Hindlimb muscle (tissue), 1 donor: ENCODE results near the gene GSS. TPM values are rescaled to one million over a fixed set of nuclear protein-coding genes. Genes with fewer than 3 reads are reported as not detected.

Experiments used
- DNase-seq: peaks from one replicate; pipeline ENCODE4 v3.0.0-alpha.2; 2013
- polyA plus RNA-seq: library from polyadenylated mRNA; unstranded; fragments of 120-200 nt; gene quantifications from one replicate; pipeline ENCODE4 v1.2.1, GENCODE V29; 2013; ENCODE audit not compliant: insufficient read length

The GSS gene
- polyA plus RNA-seq: 25.5 TPM

DNA sequence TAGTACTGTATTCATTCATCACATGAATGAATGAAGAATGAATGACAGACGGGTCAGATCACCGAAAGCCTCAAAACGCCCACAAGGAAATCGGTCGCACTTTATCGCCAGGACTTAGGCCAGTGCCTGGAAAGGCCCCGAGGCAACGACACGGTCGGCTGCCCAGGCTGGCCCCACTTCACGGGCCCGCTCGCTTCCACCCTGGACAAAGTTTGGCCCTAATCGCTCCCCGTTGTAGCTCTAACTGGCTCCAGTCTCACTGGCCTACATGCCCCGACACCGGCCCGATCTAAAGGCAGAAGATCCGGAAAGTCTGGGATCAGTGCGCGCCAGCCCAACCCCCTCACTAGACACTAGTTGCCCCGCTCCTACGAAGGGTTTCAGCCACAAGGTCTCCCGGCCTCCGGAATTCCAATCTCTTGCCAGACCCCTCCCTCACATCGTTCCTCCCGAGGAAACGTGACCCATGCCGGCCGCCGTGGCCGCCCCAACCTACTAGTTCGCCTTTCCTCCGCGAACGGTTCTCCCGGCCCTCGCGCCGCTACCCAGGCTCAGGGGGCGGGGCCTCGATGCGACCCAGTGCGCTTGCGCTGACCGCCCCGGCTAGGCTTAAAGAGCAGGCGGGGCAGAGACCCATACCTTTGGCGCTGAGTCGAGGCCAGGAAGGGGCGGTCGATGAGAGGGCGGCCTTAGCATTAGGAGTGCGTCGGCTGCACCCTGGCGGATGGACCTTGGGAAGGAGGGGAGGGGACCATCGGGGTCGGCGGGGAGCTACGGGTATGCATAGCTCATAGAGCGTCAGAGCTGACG lies at the start of gene GSS, which contains the start of gene MYH7B:
Gene GSS, minus strand, starts transcription at position 576 of the 810 bp plus-strand sequence. CDS start 3,954 bp downstream, outside the sequence.
Gene MYH7B, plus strand, starts transcription at position 638 of the 810 bp plus-strand sequence. CDS start 22,138 bp downstream, outside the sequence.
- DNase-seq: peak; percentile 98

DNA sequence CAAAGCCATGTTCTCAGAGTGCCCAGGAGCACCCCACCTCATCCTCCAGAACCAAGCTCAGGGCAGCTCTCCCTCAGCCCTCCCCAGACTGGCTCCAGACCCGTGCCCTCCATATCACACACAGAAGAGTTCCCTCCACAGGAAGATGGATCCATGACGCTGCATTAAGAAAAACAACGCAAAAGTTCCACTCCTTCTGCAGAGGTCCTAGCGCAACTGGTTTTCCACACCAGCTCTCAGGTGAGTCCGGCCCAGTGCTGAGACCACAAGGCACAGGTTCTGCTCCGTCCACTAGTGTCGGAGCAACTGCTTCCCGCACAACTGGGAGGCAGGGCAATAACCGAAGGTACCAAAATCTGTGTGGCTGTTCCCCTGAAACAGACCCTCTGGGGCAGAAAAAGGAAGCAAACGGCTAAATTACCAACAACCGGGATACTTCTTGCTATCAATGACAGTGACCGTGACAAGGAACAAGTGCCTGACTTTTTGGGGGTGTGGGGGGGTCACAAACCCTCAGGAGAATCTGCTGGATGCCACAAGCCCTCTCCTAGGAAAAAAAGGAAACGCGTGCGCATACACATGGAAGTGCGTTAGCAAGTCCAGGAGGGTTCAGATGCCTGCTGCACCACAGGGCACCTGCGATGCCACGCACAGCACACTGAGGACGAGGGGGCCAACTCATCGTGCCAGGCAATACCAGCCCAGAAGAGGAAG lies 49.3 kb upstream of the GSS start:
- DNase-seq: no peak

DNA sequence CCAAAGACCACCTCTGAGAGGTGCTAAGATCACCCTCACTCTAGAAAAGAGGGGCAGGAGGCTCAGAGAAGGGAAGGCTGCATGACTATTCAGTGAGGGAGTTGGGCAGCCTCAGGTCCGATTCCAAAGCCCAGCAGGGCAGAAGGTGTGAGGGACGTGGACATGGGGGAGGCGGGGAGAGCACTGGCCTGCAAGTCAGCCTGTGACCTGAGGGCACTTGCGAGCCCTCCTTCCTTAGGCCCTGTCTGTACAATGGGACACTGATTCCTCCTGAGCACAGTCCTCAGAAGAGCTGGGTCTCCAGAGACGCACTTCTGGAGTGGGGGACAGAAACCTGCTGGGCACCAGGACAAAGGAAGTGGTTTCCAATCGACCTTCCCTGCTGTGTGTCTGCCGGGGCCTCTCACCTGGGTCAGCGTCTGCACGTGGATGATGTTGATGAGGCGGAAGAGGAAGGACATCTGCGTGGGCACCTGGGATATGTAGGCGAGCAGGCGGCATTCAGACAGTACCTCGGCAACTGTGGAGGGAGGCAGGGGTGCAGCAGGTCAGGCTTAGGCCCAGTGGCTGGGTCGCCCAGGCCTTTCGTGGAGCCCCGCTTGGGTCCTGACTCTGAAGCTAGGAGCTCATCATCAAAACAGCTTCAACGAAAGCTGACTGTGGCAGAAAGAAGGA lies 48.6 kb upstream of the GSS start:
- no peak for DNase-seq

DNA sequence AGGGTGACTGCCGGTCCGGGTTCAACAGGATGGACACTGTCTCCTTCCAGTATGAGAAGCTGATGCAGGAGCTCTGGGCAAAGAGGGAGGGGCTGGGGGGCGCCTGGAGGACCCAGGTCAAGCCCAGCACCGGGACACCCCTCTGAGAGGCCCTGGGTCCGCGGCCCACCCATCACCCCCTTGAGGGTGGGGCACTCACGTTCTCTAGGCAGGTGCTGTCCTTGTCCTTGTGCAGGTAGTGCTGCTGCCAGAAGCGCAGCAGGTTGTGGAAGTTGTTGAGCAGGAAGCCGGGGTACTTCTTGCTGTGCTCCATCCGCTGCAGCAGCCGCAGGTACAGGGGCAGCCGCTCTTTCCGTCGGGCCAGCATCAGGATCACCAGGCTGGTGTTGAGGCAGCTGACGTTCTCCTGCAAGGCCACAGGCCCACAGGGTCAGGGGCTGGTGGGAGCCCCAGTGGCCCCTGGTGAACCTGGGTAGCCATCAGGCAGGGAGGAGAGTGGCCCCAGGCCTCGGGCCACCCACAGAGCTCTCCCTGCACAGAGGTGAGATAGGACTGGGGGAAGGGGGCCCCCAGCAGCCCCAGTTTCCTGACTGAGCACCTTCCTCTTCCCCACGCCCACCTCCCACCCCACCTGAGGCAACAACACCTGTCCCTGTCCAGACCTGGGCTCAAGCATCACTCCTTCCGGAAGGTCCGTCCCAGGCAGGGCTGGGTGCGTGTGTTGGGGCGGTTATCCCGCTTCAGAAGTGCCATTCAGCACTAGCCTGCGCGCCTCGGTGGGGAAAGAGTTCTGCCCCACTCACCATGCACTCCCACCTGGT lies 47.8 kb upstream of the GSS start:
- DNase-seq: no peak

DNA sequence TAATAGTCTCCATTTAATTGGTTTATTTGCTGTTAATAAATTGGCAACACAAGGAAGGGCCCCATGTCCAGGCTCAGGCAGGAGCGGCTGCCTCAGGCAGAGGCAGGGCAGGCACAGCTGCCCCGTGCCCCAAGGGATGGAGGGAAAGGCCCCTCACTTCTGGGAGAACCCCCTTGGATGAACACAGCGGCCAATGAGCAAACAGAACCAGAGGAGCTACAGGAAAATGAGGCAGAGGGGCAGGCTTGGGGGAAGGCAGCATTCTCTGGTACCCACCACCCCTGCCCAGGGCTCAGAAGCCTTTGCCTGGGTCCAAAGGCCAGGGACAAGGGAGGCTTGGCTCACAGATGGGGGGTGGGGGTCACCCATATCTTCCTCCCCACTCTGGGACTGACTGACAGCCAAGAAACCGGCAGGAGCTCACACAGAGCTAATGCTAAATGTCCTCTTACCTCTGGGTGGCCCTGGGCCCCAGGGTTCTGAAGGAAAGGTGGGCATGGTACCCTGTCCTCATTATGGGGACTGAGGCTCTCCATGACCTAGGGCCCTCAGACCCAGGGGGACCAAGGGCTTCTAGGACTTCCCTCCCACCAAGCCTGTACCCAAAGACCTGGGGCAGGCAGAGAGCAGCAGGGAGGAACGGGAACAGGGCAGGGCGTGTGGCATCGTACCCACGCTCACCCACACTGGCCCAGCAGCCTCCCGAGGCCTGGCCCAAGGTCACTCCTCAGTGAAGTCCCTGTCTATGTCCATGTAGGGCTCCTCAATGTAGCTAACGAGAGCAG lies 47.0 kb upstream of the GSS start:
- no peak for DNase-seq

DNA sequence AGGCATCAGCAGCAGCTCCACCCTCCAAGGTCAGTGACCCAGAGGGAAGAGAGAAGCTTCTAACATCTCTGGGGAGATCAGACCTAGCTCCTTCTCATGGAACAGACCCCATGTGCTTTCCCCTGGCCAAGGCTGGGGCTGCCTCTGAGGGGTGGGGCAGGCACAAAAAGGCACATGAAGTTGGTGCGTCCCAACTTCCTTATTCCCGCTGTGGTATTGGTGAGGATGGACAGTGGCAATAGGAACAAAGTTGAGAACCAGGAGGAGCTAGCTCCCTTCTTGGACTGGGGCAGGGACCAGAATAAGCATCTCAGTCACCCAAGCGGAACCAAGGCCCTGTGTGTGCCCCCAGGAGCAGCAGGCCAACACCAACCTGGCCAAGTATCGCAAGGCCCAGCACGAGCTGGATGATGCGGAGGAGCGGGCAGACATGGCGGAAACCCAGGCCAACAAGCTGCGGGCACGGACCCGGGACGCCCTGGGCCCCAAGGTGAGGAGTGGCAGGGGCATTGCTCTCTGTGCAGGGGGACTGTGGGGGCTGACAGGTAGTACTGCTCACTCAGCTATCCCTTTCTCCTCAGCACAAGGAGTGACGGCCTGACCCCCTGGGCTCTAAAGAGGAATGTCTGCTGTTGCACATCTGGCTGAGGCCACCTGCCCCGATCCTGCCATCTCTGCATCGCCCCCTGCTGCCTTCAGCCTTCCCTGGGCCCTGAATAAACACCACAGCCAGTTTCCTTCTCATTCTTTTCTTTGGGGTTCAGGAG lies 46.2 kb upstream of the GSS start:
- DNase-seq: no peak

DNA sequence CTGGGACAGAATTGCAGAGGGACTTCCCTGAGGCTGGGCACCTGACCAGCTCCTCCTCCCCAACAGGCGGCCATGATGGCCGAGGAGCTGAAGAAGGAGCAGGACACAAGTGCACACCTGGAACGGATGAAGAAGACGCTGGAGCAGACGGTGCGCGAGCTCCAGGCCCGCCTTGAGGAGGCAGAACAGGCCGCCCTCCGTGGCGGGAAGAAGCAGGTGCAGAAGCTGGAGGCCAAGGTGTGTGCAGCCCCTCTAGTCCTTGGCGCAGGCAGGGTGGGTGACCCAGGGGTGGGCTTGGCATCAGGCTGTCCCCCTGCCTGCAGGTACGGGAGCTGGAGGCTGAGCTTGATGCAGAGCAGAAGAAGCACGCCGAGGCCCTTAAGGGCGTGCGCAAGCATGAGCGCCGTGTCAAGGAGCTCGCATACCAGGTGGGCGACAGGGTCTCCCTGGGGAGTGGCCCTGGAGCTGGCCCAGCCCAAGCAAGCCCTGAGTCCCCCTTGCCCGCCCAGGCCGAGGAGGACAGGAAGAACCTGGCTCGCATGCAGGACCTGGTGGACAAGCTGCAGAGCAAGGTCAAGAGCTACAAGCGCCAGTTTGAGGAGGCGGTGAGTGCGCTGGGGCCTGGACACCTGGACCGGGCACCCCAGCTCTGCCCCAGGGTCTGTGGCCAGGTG lies 45.5 kb upstream of the GSS start:
- DNase-seq: no peak

DNA sequence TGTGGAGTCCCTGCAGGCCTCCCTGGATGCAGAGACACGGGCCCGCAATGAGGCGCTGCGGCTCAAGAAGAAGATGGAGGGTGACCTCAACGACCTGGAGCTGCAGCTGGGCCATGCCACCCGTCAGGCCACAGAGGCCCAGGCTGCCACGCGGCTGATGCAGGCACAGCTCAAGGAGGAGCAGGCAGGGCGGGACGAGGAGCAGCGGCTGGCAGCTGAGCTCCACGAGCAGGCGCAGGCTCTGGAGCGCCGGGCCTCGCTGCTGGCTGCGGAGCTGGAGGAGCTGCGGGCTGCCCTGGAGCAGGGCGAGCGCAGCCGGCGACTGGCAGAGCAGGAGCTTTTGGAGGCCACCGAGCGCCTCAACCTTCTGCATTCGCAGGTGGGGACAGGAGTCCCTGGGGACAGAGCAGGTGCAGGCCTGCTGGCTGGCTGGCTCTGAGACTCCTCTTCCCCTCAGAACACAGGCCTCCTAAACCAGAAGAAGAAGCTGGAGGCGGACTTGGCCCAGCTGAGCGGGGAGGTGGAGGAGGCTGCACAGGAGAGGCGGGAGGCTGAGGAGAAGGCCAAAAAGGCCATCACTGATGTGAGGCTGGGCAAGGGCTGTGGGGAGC lies 44.8 kb upstream of the GSS start:
- no peak for DNase-seq

DNA sequence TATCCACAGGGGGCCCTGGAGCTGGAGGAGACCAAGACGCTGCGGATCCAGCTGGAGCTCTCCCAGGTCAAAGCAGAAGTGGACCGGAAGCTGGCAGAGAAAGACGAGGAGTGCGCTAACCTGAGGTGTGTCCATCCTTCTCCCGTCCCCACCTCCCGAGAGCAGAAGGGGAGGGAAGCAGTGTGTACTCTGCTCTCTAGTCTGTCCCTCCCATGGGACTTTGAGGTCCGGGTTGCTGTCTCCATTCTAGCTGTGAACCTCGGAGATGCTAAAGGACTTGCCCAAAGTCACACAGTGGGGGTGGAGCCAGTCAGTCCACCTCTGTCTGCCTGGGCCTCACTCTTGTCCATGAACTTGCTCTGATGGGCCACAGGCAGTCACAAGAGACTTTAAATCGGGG lies 44.2 kb upstream of the GSS start:
- no peak for DNase-seq

DNA sequence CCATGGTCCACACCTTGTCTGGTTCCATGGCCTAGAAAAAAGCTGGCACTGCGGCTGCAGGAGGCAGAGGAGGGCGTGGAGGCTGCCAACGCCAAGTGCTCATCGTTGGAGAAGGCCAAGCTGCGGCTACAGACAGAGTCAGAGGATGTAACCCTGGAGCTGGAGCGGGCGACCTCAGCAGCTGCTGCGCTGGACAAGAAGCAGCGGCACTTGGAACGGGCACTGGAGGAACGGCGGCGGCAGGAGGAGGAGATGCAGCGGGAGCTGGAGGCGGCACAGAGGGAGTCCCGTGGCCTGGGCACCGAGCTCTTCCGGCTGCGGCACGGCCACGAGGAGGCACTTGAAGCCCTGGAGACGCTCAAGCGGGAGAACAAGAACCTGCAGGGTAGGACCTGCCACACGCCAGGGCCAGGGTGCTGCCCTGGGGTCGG lies 43.4 kb upstream of the GSS start:
- no peak for DNase-seq

DNA sequence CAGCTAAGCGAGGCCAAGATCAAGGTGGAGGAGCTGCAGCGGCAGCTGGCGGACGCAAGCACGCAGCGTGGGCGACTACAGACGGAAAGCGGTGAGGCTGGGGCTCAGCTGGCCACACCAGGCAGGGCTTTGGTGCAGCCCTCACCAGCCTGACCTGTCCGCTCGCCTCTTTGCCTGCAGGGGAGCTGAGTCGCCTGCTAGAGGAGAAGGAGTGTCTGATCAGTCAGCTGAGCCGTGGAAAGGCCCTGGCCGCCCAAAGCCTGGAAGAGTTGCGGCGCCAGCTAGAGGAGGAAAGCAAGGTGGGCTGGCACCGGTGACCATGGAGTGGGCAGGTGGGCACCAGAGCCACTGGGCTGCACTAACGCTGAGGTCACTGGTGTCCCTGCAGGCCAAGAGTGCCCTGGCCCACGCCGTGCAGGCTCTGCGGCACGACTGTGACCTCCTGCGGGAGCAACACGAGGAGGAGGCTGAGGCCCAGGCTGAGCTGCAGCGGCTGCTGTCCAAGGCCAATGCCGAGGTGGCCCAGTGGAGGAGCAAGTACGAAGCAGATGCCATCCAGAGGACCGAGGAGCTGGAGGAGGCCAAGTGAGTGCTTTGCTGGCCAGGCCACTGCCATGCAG lies 42.8 kb upstream of the GSS start:
- no peak for DNase-seq

DNA sequence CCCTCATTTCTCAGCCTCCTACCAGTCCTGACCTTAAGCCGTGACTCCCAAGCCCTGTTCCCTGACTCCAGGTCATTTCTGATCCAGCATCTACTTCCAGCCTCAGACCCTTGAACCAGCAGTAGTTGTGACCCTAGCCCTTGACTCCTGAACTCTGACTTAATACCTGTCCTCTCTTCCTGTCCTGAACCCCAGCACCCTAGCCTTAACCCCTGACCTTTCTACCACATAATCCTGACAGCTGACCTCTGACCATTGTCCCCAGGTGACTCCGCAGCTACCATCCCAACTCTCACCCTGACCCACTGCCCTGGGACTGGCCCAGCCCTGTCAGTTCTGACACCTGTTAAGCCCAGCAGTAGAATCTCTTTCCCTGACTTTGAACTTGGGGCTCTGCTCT lies 42.2 kb upstream of the GSS start:
- DNase-seq: no peak

DNA sequence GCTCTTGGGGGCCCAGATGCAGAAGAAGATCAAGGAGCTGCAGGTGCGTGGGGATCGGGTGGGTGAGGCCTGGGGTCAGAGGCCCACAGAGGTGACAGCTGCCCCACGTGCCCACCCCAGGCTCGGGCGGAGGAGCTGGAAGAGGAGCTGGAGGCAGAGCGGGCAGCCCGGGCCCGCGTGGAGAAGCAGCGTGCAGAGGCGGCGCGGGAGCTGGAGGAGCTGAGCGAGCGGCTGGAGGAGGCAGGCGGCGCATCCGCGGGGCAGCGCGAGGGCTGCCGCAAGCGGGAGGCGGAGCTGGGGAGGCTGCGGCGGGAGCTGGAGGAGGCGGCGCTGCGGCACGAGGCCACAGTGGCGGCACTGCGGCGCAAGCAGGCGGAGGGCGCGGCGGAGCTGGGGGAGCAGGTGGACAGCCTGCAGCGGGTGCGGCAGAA lies 41.5 kb upstream of the GSS start:
- DNase-seq: peak; percentile 54

DNA sequence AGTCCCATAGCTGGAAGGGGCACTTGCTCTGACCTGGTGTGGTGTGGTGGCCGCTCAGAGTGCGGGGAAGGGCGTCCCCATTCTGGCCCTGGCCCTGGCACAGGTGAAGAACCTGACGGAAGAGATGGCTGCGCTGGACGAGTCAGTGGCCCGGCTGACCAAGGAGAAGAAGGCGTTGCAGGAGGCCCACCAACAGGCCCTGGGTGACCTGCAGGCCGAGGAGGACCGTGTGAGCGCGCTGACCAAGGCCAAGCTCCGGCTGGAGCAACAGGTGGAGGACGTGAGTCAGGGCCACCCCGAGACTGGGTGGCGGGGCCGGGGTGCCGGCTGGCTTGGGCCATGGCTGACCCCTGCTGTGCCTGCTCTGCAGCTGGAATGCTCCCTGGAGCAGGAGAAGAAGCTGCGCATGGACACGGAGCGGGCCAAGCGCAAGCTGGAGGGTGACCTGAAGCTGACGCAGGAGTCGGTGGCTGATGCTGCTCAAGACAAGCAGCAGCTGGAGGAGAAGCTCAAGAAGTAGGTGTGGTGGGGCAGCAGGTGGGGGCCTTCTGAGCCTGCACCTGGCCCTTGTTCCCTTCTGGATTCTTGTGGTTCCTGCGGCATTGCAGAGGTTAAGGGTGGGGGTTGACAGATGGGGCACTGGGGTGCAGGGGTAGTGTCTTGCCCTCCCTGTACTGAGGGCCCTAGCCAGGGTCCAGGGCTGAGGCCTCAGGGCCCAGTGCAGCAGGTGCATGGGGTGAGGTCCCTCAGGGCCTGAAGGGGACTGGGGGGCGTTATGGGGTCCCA lies 40.8 kb upstream of the GSS start:
- DNase-seq: no peak

DNA sequence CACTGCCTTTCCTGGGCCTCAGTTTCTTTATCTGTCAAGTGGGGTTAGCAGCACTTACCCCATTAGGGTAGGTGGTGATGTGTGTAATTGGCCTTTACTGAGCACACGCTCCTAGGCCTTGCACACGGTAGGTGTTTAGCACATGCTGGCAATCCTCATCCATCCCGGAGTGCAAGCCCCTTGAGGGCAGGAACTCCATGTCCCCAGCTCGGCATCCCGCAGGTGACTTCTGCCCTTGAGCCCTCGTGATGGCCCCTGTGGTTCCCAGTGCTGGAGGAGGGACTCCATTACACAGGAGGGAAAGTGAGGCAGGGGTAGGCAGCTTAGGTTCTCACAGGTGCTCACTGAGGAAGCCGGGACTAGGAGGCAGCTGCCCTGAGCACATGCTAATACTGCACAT lies 40.1 kb upstream of the GSS start:
- DNase-seq: no peak

DNA sequence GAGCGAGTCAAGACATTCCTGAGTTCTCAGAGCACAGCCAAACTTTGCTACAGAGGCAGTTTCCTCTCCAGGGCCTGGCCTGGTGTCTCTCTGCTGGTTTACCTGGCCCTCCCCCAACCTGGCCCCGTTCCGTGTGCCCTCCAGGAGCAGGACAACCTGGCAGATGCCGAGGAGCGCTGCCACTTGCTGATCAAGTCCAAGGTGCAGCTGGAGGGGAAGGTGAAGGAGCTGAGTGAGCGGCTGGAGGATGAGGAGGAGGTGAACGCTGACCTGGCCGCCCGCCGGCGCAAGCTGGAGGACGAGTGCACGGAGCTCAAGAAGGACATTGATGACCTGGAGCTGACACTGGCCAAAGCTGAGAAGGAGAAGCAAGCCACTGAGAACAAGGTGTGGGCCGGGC lies 39.6 kb upstream of the GSS start:
- no peak for DNase-seq

DNA sequence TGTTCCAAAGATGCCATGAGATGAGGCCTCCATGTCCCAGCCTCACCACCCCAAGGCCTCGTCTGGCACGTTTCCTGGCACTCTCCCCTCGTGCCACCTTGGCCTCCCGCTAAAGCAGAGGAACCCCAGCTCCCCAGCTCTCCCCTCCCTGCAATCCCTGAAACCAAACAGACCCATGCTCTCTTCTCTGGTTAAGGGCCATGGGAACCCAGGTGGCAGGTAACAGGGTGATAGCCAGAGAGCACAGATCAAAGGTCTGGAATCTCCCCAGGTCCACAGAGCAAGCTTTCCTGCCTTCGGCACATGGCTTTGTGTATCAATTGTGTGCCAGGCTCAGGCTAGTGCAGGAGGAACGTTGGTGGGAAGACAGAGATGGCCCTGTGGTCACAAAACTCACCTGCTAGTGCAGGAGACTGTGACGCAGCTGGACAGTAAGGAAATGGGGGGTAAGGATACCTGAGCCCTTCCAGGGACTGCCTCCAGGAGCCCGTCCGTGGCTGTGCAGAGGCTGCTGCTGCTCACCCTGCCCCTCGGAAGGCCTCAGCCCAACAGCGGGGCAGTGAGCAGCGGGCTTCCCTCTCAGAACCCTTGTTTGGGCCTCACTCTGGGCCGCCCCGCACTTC lies 39.0 kb upstream of the GSS start:
- DNase-seq: no peak
